GM18505 (cell line): ENCODE data around the gene TFAM.

Experiments
- ATAC-seq: cut with Tn5 transposase; IDR thresholded peaks from one replicate; pipeline ENCODE4 v1.9.1; 2021; ENCODE audit not compliant: unreplicated experiment
- POLR2A ChIP-seq: IDR thresholded peaks from 4 replicates; pipeline ENCODE4 v1.6.1; 2011; ENCODE audit warnings: borderline replicate concordance; ENCODE audit not compliant: insufficient read depth, insufficient read length; ENCODE audit errors: extremely low read depth

The TFAM gene

DNA sequence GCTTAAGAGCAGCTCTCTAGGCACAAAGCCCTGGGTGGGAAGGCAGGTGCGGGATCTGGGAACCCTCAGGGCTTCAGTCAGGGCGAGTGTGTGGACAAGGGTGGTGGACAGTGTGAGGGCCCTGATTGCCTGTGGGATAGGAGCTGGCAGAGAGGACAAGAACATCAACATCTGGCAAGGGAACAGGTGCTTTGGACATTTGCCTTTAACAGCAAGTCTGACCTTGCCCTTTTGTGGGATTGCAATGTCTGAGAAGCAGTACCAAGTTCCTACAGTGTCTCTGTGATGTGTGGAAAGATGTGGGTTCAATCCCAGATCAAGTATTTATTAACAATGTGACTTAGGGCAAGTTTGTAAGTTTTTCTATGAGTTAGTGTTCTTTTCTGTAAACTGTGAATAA is 46.7 kb downstream of the TFAM start:
- no peak for ATAC-seq
- TF ChIP-seq POLR2A: no peak

DNA sequence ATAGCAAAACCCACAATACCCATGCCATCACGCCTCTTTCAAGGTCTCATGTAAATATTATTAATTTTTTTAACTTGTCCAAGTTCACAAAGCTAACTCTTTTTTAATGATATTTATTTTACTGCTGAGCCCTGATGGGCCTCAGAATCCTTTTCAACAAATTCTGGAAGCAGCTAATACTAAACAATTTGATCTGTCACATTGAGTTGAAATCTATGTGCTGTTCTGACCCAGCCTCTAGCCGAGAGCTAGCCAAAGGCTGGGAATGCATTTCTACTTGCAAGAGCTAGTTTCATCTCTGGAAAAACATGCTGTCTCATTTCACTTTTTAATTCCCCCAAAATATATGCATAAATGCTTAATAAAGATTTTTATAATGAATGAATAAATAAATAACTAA is 47.9 kb downstream of the TFAM start:
- TF ChIP-seq POLR2A: no peak
- ATAC-seq: no peak

DNA sequence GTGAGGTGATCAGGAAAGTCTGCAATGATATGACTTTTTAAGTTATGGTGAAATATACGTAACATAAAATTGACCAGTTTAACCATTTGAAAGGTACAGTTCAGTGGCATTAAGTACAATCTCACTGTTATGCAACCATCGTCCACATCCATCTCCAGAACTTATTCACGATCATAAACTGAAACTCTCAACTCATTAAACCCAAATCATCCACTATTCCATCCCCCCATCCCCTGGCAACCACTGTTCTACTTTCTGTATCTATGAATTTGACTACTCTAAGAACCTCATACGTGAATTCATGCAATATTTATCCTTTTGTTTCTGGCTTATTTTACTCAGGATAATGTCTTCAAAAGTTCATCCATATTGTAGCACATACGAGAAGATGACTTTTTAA is 48.4 kb downstream of the TFAM start:
- ATAC-seq: no peak
- no peak for TF ChIP-seq POLR2A

DNA sequence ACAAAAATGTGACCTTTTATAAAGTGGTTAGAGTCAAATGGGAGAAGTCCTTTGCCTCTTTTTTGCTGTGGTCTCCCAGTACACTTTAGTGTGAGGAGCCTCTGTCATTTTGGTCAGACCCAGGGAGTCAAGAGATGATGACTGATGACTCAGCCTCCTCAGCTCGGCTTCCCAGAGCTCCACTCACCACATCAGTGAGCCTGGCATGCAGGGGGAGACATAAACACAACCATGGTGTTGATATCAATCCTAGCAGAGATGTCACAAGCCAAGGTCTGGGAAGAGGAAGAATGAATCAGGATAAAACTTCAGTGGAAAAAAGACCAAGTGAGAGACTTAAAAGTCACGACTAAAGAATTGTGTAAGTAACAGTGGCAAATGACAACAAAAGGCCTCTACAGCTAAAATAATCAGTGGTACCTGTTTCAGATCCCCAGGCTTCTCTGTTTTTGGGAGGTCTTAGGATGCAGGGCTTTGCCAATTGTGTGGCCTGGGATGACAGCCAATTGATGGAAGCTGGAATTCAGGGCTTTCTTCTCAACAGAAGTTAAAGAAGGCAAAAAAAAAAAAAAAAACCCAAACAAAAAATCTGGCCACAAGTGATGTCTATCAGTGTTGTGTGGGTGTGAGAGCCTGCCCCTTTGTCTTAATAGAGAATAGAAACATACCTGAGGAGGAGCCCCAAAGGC is 50.2 kb downstream of the TFAM start:
- no peak for TF ChIP-seq POLR2A
- ATAC-seq: no peak

DNA sequence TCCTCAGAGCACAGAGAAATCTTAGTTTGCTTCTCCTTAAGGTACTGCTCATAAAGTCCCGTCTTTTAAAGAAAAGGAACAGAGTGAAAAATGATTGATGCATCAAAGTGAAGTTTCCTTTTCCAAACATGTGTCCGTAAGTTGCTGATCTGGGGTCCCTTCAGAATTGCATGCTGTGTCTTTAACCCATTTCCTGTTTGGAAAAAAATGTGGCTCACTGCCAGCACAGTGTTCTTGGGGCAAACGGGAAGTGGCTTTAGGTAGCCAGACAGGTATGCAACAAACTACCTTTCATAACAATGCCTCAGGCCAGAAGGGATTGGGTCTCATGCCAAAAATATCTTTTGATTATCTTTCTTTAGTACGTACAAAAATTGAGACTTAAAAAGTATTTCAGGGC is 50.9 kb downstream of the TFAM start:
- ATAC-seq: no peak
- no peak for TF ChIP-seq POLR2A

DNA sequence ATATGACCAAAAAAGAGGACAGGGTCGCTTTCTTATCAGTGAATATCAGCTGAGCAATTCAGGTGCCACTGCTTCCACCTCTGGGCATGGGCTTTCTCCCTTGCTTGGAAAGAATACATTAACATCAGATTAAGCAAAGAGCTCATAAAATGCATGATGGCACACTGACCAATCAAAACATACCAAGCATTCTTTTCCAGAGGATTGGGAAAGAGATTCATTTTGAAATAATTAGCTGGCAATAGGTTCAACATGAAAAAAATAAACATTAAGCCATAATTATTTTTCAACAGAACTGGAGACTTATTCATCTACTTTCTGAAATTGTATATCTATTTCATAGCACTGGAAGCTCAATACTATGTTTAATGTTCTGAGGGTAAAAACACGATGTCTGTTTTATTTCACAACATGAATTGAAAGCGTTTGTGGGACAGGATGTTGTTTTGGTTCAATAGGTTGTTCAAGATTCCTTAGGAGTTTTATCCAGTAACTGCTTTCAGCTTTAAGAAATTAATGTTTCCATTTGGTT is 53.2 kb downstream of the TFAM start:
- ATAC-seq: no peak
- TF ChIP-seq POLR2A: no peak

DNA sequence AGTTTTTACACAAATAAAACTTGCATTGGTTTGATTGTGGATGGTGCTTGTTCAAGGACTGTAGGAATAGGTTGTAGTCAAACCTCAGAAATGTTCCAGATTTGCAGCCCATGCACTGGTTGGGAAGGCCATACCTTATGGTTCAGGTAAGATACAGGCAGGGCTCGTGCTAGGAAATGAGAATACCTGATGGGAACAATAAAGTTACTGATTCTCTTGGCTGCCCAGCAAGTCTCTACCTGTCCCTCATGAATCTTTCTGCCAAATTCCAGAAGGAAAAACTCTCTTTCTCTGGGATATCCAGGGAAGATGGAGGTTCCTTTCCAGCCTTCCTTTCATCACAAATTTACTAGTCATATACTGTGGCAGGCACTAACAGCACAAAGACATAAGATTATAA is 53.8 kb downstream of the TFAM start:
- no peak for ATAC-seq
- TF ChIP-seq POLR2A: no peak

DNA sequence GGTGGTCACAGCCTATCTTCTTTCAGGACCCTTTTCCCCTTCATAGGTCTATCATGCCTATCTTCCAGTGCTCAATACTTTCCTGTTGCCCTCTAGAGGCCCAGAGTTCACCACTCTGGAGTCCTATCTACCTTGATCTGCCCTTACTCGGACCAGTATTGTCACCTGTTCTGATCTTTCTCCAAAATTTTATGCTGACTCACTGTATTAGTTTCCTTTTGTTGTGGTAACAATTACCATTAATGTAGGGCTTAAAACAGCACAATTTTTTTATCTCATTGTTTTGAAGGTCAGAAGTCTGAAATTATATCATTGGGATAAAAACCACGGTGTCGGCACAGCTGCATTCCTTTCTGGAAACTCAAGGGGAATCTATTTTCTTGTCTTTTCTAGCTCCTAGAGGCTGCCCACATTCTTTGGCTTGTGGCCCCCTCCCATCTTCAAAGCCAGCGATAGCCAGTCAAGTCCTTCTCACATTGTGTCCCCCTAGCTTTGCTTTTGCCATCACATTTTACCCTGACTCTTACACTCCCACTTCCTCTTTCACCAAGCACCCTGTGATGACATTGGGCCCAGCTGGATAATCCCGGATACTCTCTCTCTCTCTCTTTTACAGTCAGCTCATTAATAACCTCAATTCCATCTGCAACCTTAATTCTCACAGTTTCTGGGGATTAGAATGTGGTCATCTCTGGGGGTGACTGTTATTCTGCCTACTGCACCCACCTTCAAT is 54.6 kb downstream of the TFAM start:
- ATAC-seq: no peak

DNA sequence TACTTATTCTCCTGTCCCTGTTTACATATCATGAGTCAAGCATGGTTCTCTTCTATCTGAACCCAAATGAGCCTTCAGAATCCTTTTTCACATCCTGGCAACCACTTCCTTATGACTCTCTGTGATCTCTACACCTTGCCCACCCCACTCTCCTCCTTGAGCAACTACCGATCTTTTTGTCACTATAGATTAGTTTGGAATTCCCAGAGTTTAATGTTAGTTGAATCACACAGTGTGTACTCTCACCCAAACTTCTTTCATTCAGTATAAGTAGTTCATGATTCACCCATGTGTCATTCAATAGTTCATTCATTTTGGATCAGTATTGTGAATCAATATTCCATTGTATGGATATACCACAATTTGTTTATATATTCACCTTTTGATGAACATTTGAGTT is 55.3 kb downstream of the TFAM start:
- no peak for TF ChIP-seq POLR2A
- ATAC-seq: no peak

More for the DNA sequence above, 54.6 kb downstream of the TFAM start:
- no peak for TF ChIP-seq POLR2A

DNA sequence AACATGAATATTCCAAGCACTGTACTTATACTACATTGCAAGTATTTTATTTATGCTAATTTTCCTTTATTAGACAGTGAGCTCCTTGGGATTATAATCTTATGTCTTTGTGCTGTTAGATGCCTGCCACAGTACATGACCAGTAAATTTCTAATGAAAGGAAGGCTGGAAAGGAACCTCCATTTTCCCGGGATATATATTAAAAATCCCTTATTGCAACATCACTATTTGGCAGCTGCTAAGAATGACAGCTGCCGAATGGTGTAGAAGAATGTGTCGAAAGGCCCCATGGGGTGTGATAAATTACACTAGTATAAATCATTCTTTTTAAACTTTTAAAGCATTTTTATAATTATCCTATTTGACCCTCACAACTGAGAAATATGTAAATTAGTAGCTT is 59.1 kb downstream of the TFAM start:
- no peak for ATAC-seq
- no peak for TF ChIP-seq POLR2A

DNA sequence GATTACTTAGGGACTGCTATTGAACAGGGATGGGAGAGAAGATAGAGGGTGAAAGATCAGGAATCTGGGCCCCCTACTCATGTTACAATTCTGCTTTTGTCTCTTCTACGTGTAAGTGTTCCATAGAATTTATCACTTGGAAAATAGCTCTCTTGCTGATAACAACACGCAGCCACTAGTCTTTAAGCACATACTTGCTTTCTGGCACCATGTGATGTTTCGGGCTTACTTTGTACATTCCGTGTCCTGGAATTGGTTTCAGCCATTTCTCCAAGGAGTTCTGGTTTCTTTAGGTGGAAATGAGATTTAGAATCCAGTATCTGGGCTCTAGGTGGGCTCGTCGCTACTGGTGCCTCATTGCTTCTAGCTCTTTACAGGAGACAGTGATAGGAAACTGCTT is 59.7 kb downstream of the TFAM start:
- TF ChIP-seq POLR2A: no peak
- ATAC-seq: no peak

DNA sequence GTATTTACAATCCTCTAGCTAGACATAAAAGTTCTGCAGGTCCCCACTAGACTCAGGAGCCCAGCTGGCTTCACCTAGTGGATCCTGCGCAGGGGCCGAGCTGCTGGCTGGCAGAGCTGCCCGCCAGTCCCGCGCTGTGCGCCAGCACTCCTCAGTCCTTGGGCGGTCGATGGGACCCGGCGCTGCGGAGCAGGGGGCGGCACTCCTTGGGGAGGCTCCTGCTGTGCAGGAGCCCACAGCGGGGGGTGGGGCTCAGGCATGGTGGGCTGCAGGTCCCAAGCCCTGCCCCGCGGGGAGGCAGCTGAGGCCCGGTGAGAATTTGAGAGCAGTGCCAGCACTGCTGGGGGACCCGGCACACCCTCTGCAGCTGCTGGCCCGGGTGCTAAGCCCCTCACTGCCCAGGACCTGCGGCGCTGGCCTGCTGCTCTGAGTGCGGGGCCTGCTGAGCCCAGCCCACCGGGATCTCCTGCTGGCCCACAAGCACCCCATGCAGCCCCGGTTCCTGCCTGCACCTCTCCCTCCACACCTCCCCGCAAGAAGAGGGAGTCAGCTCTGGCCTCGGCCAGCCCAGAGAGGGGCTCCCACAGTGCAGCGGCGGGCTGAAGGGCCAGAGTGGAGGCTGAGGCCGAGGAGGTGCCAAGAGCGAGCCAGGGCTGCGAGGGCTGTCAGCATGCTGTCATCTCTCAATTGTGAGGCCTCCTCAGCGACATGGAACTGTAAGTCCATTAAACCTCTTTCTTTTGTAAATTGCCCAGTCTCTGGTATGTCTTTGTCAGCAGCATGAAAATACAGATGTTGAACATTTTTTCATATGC is 63.1 kb downstream of the TFAM start:
- ATAC-seq: no peak

More for the DNA sequence above, 63.1 kb downstream of the TFAM start:
- TF ChIP-seq POLR2A: no peak
